PFSK-1 (cell line): ENCODE data around the gene FUCA2.

Experiments used
- POLR2AphosphoS5 ChIP-seq: IDR thresholded peaks from 2 replicates; pipeline ENCODE4 v1.6.1; 2012; ENCODE audit warnings: low read depth, mild to moderate bottlenecking, control low read depth, low read length, moderate library complexity
- REST ChIP-seq, 2 experiments: IDR thresholded peaks; 2 replicates each; pipeline versions ENCODE4 v1.6.1 to v1.8.0; 2011 to 2012; ENCODE audit warnings: low read depth in 2 of 2, low read length in 2 of 2, control low read depth in 1 of 2, inconsistent platforms in 1 of 2, mild to moderate bottlenecking in 1 of 2, moderate library complexity in 1 of 2; ENCODE audit not compliant: insufficient read depth in 1 of 2
- SIN3A ChIP-seq: IDR thresholded peaks from 2 replicates; pipeline ENCODE4 v1.6.1; 2012; ENCODE audit warnings: mild to moderate bottlenecking, low read length, moderate library complexity, borderline replicate concordance; ENCODE audit not compliant: insufficient read depth
- TAF1 ChIP-seq: IDR thresholded peaks from 2 replicates; pipeline ENCODE4 v1.6.1; 2012; ENCODE audit warnings: low read length, control low read depth, borderline replicate concordance; ENCODE audit not compliant: insufficient read depth

- TF ChIP-seq POLR2AphosphoS5 (no peak), REST (IDR thresholded peaks at IDR 0.05; ENCODE audit: insufficient read depth in 1 of 2, low read depth in 2 of 2, low read length in 2 of 2) (no peak), TAF1 (no peak), SIN3A (no peak)
These were observed 5.3 kb downstream of the FUCA2 start for GRCh38 chr6:143506199-143506598.
